ENCODE results near the gene POLR1A. TPM values are rescaled to one million over a fixed set of nuclear protein-coding genes. Genes with fewer than 3 reads are reported as not detected.
A peak's percentile ranks its signal among the peaks of the same experiment; 100 is the strongest.

The POLR1A gene
- total RNA-seq, 4 donors from 2014 or later = 10.9 to 38.8 (median 17.7) TPM

DNA sequence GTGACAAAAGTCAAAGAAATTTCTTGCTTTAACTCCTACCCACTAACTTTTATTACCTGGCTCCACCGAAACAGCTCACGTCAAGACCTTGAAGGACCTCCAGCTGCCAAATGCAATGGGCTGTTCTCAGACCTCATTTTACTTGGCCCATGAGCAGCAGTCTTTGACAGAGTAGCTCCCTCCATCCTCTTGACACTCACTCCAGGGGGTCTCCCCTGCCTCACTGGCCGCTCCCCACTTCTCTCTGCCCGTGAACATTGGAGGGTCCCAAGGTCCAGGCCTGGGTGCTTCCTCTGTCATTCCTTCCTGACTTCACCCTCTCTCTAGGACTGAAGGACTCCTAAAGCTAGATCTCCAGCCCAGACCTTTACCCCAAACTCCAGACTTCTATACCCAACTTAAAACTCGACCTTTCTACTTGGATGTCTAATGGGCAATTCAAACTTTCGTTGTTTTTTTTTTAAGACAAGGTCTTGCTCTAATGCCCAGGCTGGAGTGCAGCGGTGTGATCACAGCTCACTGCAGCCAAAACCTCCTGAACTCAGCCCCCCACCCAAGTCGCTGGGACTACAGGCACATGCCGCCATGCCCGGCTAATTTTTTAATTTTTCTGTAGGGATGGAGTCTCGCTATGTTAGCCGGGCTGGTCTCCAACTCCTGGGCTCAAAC lies 124.0 kb downstream of the POLR1A start:
- no peaks in the 10 kb centered on the region for H3K4me1 ChIP-seq

GRCh38 chr2:85978883-85979780 lies 126.6 kb downstream of the POLR1A start:
- intact Hi-C loops (cut with DNase I; ENCODE audit: low total_unique reads) = no loop called here
- Histone ChIP-seq H3K27ac (no peak overlapping the region), H3K27me3 (no peaks in the 10 kb centered on the region), H3K9me3 (no peaks in the 10 kb centered on the region), H3K36me3 (no peaks in the 10 kb centered on the region), H3K4me3 (no peak overlapping the region), H3K4me1 (no peaks in the 10 kb centered on the region)
- DNase-seq = no peak
- TF ChIP-seq POLR2A (IDR thresholded peaks at IDR 0.05) = no peak

More for the DNA sequence above, 124.0 kb downstream of the POLR1A start:
- H3K36me3 ChIP-seq = no peaks in the 10 kb centered on the region
- H3K27me3 ChIP-seq = no peaks in the 10 kb centered on the region
- DNase-seq = no peak
- intact Hi-C loops (cut with DNase I; ENCODE audit: low total_unique reads) = no loop called here
- H3K9me3 ChIP-seq = no peaks in the 10 kb centered on the region
- H3K27ac ChIP-seq = no peak overlapping the region
- TF ChIP-seq CTCF (IDR thresholded peaks at IDR 0.05) (no peak), POLR2A (IDR thresholded peaks at IDR 0.05) (no peak)
- H3K4me3 ChIP-seq = no peak overlapping the region

DNA sequence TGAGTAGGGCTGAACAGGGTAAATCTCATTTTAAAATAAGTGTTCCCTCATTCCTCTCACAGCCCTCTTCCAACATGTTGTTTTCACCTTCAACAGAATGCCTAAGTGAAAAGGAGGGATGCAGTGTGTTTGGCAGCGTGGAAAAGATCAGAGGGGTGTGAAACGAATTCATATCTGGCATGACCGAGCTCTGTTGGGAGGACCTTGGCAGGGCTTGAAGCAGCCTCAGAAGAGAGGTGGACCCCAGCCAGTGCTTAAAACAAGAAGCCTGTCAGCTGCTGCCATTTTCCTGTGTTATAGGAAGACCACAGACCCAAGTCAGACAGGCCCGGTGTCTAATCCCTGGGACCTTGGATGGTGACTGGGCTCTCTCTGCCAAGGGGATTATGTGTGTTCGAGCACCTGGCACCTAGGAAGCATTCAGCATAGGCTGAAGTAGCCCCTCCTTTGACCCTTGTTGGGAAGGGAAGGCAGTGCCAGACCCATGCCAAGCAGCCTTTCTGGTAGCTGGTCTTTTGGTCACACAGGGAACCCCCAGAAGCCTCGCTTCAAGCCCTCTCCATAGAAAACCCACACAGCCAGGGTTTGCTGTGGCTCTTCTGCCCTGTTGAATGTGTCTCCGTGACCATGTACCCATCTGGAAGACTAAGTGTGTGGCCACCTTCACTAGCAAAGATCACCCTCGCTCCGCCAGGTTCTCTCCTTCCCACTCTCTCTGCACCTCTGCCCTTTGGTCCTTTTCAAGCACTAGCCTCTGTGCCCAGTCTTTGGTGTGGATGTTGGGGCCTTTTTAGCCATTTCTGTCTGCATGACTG lies 129.4 kb downstream of the POLR1A start:
- no peak for DNase-seq
- no peak for TF ChIP-seq POLR2A (IDR thresholded peaks at IDR 0.05)
- no peak for TF ChIP-seq CTCF (IDR thresholded peaks at IDR 0.05)

DNA sequence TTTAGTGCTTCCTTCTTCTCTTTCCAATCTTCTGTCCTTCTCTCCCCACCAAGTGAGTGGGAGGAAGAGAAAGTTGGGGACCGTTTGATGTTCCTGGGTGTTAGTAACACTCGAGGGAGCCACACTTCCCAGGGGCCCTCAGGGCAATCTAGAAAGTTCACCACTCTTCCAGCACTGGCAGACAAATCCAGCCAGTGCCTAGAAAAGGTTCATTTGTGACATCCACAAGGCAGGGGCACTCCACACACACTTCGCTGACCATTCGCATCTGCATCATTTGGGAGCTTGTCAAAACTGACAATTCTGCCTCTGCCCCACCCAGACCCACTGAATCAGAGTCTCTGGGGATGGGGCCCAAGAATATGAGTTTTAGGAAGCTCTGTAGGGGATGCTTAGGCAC lies 130.1 kb downstream of the POLR1A start:
- no peak for DNase-seq
- no peaks in the 10 kb centered on the region for H3K9me3 ChIP-seq
- peak overlapping the region in 1 of 2 donors; percentile 37 for H3K27ac ChIP-seq
- no peaks in the 10 kb centered on the region for H3K4me1 ChIP-seq
- no peaks in the 10 kb centered on the region for H3K27me3 ChIP-seq
- TF ChIP-seq POLR2A (IDR thresholded peaks at IDR 0.05) (no peak), CTCF (IDR thresholded peaks at IDR 0.05) (no peak)
- H3K4me3 ChIP-seq = no peak overlapping the region
- no peaks in the 10 kb centered on the region for H3K36me3 ChIP-seq
- intact Hi-C loops (cut with DNase I; ENCODE audit: low total_unique reads) = no loop called here

More for the DNA sequence above, 129.4 kb downstream of the POLR1A start:
- Histone ChIP-seq H3K27me3 (no peaks in the 10 kb centered on the region), H3K36me3 (no peaks in the 10 kb centered on the region), H3K4me3 (no peak overlapping the region), H3K4me1 (no peaks in the 10 kb centered on the region), H3K27ac (peak overlapping the region in 1 of 2 donors; percentile 37), H3K9me3 (no peaks in the 10 kb centered on the region)
- intact Hi-C loops (cut with DNase I; ENCODE audit: low total_unique reads) = no loop called here

- intact Hi-C loops (cut with DNase I; ENCODE audit: low total_unique reads) = no loop called here
- Histone ChIP-seq H3K36me3 (no peaks in the 10 kb centered on the region), H3K4me3 (no peak overlapping the region), H3K9me3 (no peaks in the 10 kb centered on the region), H3K27ac (no peak overlapping the region), H3K4me1 (no peaks in the 10 kb centered on the region), H3K27me3 (no peaks in the 10 kb centered on the region)
- TF ChIP-seq POLR2A (IDR thresholded peaks at IDR 0.05) (no peak), CTCF (IDR thresholded peaks at IDR 0.05) (no peak)
- DNase-seq = no peak
These were observed 131.3 kb downstream of the POLR1A start for GRCh38 chr2:85974390-85974789.
